Measurements from ENCODE around the gene KL. TPM values are rescaled to one million over a fixed set of nuclear protein-coding genes. Genes with fewer than 3 reads are reported as not detected.

KL gene
- total and polyA plus RNA-seq, 12 donors = 0.24 to 2.8 (median 0.78) TPM

DNA sequence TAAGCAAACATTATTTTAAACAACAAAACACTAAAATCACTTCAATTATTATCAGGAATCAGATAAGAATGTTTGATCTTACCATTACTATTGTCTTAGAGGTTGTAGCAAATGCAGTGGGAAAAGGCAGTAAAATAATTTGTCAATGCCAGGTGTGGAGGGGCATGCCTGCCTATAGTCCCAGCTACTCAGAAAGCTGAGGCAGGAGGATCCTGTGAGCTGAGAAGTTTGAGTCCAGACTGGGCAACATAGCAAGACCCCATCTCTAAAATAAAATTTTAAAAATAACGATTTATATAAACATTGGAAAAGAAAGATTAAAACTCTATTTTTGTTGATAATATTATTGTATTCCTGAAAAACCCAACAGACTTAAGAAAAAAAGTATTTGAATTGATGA, 66.8 kb downstream of the KL start:
- 72 to 88% (median 84%) methylated on average over 1 of the region's 1 CpG for WGBS, 4 donors
- DNase-seq = no peak
- no peaks in the 10 kb centered on the region for H3K4me1 ChIP-seq (replicated peaks in 1 of 2)
- no peaks in the 10 kb centered on the region for H3K9me3 ChIP-seq (replicated peaks in 1 of 3)
- H3K4me3 ChIP-seq = no peak overlapping the region
- intact Hi-C loops (cut with DNase I) = no loop called here
- TF ChIP-seq POLR2A (IDR thresholded peaks at IDR 0.05) = no peak
- TF ChIP-seq CTCF (IDR thresholded peaks at IDR 0.05) = no peak
- no peak overlapping the region for H3K27ac ChIP-seq
- no peaks in the 10 kb centered on the region for H3K27me3 ChIP-seq
- H3K36me3 ChIP-seq (replicated peaks in 1 of 2) = no peaks in the 10 kb centered on the region

- Histone ChIP-seq H3K4me1 (replicated peaks in 1 of 2) (peaks cover 0 to 8% of the 10 kb centered on the region in 2 donors), H3K27me3 (no peaks in the 10 kb centered on the region), H3K36me3 (replicated peaks in 1 of 2) (no peaks in the 10 kb centered on the region), H3K9me3 (replicated peaks in 1 of 3) (no peaks in the 10 kb centered on the region), H3K4me3 (no peak overlapping the region), H3K27ac (no peak overlapping the region)
- no peak for DNase-seq
- no peak for TF ChIP-seq CTCF (IDR thresholded peaks at IDR 0.05)
- no peak for TF ChIP-seq POLR2A (IDR thresholded peaks at IDR 0.05)
- 80 to 93% (median 87%) methylated on average over 9 of the region's 9 CpGs for WGBS, 4 donors
- intact Hi-C loops (cut with DNase I) = no loop called here
Measured at GRCh38 chr13:33087091-33087490, 70.9 kb downstream of the KL start.

DNA sequence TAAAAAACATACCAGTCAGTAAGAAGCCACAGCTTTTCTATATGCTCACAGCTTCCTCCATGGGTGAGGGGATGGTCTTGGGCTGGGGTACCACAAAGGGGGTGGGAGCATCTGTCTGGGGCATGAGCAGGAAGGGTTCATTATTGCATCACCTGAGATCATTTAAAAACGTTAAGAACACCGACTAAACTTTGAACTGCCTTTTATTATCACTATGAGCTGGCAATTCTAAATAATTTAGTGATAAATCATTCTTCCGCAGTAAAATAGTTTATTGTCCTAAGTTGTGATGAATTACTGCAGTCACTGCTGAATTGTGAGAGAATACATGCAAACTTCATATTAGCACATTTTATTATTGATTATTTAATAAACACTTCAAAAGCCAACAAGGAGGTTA, 71.6 kb downstream of the KL start:
- Histone ChIP-seq H3K4me3 (no peak overlapping the region), H3K27ac (no peak overlapping the region), H3K9me3 (replicated peaks in 1 of 3) (no peaks in the 10 kb centered on the region), H3K27me3 (no peaks in the 10 kb centered on the region), H3K36me3 (replicated peaks in 1 of 2) (no peaks in the 10 kb centered on the region), H3K4me1 (replicated peaks in 1 of 2) (peaks cover 0 to 8% of the 10 kb centered on the region in 2 donors)
- 42 to 54% (median 48%) methylated on average over 3 of the region's 3 CpGs for WGBS, 4 donors
- intact Hi-C loops (cut with DNase I) = no loop called here
- DNase-seq = no peak
- no peak for TF ChIP-seq CTCF (IDR thresholded peaks at IDR 0.05)
- TF ChIP-seq POLR2A (IDR thresholded peaks at IDR 0.05) = no peak

DNA sequence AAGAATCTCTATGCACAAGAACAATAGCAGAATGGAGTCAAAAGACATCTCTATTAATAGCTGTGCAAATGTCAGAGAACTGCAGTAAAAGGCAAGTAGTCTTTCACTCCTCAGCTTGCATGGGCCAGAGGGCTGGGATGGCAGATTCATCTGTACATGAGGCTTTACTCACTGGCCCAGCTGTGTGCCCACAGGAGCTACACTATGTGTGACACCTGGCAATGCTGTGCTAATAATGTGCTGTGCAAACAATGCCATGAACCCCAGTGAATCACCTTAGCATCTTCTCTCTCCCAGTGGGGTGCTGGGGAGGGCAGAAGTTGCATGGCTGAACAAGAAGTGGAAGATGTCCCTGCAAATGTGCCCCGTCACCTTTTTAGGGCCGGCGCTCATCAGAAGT, 73.1 kb downstream of the KL start:
- no peaks in the 10 kb centered on the region for H3K9me3 ChIP-seq (replicated peaks in 1 of 3)
- WGBS, 4 donors = 93 to 97% (median 95%) methylated on average over 2 to 3 of the region's 3 CpGs
- H3K4me3 ChIP-seq = no peak overlapping the region
- no peak overlapping the region for H3K27ac ChIP-seq
- peaks cover 0 to 8% of the 10 kb centered on the region in 2 donors for H3K4me1 ChIP-seq (replicated peaks in 1 of 2)
- no peaks in the 10 kb centered on the region for H3K27me3 ChIP-seq
- H3K36me3 ChIP-seq (replicated peaks in 1 of 2) = no peaks in the 10 kb centered on the region
- DNase-seq = no peak
- intact Hi-C loops (cut with DNase I) = no loop called here
- TF ChIP-seq POLR2A (IDR thresholded peaks at IDR 0.05) = no peak
- no peak for TF ChIP-seq CTCF (IDR thresholded peaks at IDR 0.05)

All from adrenal gland (tissue), 12 donors.